GM20431 (cell line): Measurements from ENCODE around the gene PTBP3.

ENCODE experiments used
- in situ Hi-C: fragments of 300-500 bp; cut with MseI, MboI; formaldehyde crosslinking; loops from one replicate; pipeline ENCODE4 v1.15.0; 2020; ENCODE audit warnings: low sequenced_read_pairs; ENCODE audit not compliant: unreplicated experiment

The PTBP3 gene

DNA sequence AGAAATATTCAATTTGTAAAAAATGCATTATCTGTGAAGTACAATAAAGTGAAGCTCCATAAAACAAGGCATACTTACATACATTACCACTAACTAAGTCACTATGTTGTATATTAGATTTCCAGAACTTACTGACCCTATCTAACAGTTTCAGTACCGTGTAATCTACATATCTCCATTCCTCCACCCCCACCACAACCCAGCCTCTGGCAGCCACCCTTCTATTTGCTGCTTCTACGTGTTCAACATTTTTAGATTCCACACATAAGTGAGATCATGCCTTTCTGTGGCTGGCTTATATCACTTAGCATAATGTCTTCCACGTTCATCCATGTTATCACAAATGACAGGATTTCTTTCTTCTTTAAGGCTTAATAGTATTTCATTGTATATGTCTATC is 31.3 kb upstream of the PTBP3 start:
- in situ Hi-C loops = loop anchor here (25.0 kb wide), 1 partner anchor 602 kb away; no protein-coding TSS in a partner anchor

DNA sequence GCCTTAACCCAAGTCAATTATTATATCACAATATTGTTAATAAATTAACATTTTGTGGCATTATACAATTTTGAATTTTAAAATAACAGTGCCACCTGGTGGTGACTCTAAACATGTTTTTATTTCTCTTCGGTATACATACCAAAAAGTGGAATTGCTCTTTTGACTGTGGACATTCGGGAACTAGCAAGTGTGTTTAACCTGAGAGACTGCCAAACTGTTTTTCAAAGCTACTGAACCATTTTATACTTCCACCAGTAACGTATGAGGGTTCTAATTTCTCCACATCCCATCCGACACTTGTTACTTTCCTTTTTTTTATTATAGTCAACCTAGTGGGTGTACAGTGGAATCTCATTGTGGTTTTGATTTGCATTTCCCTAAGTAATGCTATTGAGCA is 28.2 kb upstream of the PTBP3 start:
- in situ Hi-C loops = loop anchor here (25.0 kb wide), 1 partner anchor 599 kb away; no protein-coding TSS in a partner anchor

DNA sequence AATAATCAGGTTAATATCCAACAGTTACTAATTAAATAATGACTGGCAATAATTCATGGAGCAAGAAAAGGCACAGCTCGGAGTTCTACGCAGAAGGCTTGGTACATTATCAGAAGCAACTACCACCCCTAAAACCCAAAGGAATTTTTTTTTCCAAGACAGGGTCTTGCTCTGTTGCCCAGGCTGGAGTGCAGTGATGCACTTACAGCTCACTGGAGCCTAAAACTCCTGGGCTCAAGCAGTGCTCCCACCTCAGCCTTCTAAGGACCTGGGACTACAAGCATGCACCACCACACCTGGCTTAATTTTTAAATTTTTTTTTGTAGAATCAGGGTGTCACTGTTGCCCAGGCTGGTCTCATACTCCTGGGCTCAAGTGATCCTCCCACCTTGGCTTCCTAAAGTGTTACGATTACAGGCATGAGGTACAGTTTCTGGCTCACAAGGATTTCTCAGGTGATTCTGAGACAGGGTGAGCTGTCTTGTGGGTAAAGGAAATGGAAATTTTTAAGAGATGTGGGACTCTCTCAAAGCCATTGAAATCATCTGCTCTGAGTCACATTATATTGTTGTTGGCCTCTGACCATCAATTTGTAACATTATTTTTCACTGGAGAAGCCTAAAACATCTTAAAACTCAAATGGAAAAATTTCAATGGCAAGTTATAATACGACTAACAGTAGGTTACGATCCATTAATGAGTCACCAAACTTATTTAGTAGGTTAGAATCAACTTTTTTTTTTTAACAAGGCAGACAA is 26.8 kb upstream of the PTBP3 start:
- in situ Hi-C loops = loop anchor here (25.0 kb wide), 1 partner anchor 598 kb away; no protein-coding TSS in a partner anchor

DNA sequence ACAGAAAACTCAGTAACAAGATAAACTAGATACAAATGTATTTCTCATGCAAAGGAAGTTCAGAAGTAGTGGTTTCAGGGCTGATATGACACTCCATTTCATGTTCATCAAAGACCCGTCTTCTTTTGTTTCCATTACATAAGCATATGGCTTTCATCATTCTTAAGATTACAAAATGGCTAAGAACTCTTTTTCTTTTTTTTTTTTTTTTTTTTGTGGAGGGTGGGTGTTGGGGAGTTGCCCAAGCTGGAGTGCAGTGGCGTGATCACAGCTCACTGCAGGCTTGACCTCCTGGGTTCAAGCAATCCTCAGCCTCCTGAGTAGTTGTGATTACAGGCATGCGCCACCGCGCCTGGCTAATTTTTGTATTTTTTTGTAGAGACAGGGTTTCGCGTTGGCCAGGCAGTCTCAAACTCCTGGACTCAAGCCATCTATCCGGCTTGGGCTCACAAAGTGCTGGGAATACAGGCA is 22.0 kb upstream of the PTBP3 start:
- in situ Hi-C loops = loop anchor here (5.0 to 25.0 kb wide), 2 partner anchors 263 to 593 kb away; no protein-coding TSS in a partner anchor

DNA sequence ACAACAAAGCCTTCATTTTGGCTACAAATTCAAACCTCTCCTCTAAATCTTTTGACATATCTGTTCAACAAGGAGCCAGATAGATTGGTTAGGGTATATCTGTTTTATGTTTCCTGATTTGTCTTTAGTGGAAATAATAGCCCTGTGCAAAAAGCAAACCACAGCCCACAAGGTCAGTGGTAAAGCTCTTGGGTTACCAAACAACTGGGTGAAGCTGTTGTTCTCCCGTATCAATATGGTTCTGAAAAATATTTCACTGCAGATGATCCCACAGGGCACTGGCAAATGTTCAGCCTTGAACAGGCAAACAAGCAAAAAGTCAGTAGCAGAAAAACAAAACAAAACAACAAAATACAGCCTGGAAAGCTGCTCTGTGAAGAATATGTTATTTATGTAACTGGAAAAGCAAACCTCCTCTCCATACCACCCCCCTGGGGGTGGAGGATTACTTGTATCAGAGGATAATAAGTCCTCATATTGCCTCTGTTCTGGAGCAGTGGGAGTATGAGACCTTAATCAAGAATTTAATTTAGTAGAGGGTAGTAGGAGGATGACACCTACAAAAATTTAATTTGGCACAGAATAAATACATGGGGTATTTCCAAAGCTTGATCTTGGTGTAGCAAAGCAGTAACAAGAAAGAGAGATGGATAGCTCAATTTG is 20.8 kb upstream of the PTBP3 start:
- in situ Hi-C loops = loop anchor here (25.0 kb wide), 1 partner anchor 592 kb away; no protein-coding TSS in a partner anchor

DNA sequence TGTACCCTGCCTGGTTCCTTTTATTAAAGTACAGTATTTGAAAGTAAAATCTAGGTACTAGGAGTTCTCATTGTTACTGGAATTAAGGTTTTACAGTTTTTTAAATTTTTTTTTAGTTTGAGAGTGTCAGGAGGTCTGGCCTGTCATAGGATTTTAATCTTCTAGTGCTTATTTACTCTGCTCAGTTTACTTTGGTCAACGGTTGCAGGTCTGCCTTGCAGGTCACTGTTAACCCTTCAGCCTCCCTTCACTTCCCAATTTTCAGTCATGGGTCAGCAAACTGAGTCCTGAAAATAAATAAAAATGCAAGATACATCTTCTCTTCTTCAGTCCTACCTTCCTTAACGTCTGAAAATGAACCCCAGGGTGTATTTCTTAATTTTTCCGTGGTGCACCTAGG is 18.8 kb upstream of the PTBP3 start:
- in situ Hi-C loops = loop anchor here (25.0 kb wide), 1 partner anchor 590 kb away; no protein-coding TSS in a partner anchor

DNA sequence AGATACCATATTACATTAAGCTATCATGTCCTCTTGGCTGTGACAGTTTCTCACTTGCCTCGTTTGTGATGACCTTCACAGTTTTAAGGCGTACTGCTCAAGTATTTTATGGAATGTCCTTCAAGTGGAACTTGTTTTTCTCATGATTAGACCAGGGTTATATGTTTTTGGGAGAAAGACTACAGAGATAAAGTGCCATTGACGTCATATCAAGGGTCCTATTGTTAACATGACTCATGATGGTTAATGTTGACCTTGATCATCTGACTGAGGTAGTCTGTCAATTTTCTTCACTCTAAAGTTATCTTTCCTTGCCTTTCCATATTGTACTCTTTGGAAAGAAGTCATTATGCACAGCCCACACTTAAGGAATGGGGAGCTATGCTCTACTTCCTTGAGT is 17.8 kb upstream of the PTBP3 start:
- in situ Hi-C loops = loop anchor here (25.0 kb wide), 1 partner anchor 589 kb away; no protein-coding TSS in a partner anchor

DNA sequence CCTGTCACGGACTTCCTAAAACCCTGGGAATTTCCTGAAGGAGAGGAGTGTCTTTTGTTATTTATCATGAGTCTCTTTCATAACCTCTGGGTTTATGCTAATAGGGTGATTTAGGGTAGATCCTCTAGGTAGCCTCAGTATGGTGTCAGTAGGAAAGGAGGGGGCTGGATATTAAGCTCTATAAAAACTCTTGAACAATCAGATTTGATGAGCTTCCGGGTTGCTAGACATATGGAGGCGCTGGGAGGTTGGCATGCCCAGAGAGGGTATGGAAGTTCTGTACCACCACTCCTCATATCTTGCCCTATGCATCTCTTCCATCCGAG is 15.6 kb upstream of the PTBP3 start:
- in situ Hi-C loops = no loop called here

DNA sequence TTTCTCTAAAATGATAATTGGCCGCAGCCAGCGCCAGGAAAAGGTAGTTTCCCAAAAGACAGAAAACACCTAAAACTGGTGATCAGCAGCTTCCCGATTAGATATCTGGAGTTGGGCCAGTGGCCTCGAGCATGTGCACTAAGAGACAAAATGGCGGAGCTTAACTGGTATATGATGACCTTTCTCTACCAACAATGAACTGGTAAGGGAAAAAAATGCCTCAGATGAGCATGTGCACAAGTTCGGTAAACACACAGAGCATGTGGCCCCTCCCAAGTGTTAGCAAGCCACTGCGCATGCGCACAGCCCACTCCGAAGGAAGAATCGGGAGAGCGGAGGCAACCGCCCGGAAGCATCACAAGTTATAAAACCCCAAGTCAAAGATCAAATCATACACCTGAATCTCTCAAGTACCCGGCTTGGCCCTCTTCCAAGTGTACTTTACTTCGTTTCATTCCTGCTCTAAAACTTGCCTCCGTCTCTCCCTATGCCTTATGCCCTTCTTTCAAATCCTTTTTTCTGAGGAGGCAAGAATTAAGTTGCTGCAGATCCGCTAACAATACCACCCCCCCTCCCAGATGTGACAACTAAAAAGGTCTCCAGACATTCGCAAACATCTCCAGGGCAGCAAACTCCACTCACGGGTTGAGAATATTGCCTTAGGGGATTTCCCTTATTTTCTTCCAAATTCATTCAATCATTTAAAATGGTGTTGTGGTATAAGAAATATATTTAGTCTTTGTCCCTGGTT is 15.0 kb upstream of the PTBP3 start:
- in situ Hi-C loops = no loop called here

DNA sequence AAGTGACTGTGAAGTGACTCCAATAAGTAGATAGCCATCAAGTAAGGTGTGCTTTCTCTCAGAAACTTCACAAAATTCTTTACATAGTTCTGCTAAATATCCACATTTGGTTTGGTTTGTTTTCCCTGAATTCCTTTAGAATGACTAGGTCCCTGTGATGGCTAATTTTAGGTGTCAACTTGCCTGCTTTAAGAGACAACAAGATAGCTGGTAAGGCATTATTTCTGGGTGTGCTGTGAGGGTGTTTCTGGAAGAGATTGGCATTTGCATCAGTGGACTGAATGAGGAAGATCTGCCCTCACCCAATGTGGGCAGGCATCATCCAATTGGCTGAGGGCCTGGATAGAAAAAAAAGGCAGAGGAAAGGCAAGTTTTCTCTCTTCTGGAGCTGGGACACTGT is 8.3 kb upstream of the PTBP3 start:
- in situ Hi-C loops = no loop called here

DNA sequence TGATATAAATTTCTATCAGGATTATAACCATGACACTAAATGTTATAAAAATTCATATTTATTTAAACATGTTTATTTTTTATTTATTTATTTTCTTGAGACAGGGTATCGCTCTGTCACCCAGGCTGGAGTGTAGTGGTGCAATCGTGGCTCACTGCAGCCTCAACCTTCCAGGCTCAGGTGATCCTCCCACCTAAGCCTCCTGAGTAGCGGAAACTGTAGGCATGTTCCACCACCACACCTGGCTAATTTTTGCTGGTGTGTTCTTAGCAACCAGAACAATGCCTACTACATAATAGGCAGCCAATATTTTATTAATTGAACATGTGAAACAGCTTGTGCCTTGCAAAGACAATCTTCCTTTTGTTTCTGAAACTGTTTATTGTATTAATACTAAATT is 6.5 kb upstream of the PTBP3 start:
- in situ Hi-C loops = no loop called here

DNA sequence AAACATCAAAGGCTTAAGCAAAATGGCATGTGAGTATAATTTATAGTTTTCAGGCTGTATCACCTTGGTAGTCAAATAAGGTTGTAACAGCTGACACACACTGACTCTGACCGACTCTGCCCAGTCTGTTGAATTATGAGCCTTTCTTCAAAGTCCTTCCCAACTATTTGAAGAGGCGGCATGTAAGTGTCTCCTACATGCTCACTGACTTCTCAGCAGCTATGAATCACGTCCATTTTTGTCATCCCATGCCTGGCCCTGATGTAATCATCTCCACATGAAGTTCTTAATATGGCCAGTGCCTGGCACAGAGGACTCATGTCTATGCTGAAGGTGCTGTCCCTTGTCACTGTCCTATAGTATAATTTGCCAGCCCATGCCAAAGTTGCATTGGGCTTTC is 5.1 kb upstream of the PTBP3 start:
- in situ Hi-C loops = no loop called here

DNA sequence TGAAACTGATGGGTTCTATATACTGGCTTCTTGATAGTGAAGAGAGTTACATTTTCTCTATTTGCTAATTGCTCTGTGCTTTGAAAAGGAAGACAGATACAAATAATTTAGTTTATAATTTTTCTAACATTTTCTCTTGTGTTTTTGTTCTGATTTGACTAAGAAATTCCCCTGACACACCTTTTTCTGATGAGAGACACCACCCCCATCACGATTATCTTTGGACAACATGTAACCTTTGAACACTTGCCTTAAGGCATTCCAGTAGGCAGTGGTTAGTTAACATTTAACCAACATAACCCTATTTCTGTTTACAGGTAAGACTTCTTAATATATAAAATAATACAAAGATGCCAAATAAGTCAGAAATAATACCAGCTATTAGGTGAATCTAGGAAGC is 4.1 kb upstream of the PTBP3 start:
- in situ Hi-C loops = no loop called here

DNA sequence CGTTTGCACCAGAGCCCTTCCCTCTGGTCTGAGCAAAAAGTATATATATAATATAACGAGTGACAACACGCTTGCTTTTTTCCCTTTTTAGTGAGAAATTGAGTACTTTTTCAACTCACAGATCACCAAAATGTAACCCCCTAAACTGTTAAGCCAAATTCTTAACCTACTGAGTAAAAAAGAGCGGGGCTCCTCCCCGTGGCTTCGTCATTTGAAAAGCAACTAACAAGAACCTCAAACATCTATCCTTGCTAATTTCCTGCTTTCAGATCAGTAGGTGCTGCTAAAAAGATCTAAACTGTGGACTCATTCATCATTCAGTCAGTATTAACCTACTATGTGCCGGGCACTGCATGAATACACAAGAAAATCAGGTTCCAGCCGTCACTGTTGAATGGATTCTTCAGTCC is 1.0 kb upstream of the PTBP3 start:
- in situ Hi-C loops = no loop called here

DNA sequence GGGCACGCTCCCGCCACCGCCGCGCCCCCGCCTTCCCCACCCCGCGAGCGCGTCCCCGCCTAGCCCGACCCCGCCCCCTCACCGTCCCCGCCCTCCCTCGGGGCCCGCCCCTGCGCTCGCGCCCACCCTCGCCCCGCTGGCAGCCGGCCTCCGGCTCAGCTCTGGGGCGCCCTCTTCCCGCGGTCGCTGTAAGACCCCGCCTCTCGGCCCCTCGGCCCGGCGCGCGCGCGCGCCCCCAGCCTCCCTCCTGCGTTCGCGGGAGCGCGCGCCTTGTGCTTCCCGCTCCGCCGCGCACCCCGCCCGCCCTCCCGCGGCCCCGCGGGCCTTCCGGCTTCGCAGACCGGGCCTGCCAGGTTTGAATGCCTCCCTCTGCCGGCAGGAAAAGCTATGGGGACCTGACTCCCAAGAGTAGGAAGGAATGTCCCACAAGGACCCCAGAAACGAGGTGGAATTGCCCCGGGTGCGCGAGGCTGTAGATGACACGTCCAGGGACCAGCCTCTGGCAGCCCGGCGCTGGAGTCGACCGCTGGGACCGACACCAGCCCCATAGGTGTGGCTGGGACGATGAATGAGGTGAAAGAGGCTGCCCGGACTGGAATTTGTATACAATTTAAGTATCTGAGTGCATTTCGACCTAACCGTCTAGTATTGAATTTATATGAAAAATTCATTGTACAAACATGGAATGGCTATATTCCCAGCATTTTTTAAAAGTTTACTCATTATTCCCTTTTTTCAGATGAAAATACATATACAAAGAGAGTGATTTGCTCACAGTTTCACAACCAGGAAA is 416 bp upstream of the PTBP3 start:
- in situ Hi-C loops = no loop called here

DNA sequence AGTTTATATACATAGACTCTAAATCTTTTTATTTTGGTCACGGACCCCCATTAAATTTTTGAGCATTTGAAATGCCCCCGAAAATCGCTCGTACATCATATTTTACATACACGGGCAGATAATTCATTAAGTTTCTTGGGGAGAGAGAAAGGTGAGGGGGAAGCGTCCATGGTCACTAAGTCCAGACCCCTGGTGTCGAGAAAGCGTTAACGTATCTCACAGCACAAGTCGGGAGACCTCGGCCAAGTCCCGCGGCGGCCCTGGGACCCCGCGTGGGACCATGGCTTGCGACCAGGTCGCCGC is 794 bp downstream of the PTBP3 start:
- in situ Hi-C loops = no loop called here

DNA sequence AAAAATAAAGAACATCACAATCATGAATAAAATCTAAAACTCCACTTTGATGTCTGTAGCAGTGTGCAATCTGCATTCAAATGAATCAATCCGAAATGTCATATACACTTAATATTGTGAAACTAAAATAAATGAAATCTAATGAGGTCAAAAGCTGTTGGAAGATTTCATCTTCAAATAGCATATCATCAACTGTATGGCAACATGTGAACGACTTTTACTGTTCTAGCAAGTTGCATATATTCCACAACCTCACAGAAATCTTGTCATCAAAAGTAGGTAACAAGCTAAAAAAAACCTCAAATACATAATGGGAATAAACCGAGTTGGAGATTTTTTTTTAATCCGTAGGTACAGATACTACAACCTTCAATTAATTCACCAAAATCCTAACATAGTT is 1.2 kb downstream of the PTBP3 start:
- in situ Hi-C loops = no loop called here

DNA sequence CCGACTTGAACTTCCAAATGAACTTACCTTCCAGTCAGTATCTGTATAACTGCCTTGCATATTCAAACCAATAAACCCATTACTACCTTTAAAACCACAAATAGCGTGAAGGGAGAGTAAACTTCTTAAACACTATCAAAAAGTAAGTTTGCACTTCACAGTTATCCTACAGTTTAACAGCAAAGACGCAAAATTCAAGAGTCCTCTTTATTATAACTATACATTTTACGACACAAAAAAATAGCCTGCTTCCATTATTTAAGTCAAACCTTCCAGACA is 1.8 kb downstream of the PTBP3 start:
- in situ Hi-C loops = no loop called here

DNA sequence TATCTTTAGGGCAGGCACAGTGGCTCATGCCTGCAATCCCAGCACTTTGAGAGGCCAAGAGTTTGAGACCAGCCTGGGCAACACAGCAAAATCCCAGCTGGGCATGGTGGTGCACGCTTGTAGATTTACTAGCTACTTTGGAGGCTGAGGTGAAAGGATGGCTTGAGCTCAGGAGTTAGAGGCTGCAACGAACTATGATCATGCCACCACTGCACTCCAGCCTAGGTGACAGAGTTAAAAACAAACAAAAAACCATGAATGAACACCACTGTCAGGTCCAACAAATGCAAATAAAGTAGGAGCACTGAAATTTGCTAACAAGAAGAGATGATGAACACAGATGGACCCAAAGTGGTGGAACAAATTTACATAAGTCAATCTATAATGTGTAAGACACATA is 4.9 kb downstream of the PTBP3 start:
- in situ Hi-C loops = no loop called here

DNA sequence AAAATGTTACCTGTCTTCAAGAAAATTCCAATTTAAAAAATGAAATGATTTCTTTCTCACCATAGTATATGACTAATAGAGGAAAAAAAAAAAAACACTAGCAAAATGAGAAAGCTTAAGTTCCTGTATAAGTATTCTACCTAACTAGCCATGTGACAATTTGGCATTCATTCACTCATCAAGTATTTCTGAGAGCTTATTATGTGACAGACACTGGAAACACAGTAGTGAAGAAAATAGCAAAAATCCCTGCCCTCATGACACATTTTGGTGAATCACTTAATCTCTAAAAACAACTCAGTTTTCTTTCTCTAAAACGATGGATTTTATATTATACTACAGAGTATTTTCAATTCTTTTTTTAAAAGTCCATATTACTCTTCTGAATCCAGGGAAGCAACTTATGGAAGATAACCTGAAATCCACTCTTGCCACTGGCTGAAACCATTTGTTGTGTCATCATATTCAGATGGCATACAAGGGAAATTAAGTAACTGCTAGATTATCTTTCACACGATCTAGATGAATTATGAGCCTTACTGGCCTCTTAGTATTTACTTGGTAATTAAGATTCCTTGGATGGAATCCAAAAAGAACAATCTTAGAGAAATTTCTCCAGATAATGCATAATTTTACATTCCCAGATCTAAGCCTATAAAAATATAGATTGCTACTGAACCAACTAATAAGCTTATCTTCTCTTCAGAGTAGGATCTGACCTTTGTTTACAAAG is 5.5 kb downstream of the PTBP3 start:
- in situ Hi-C loops = no loop called here
